Central memory CD4-positive, alpha-beta T cell (primary cell): ENCODE data around the gene WDR46.
"Not testable (repeated sequence)": the region's sequence is repeated elsewhere in the genome, so short reads cannot be mapped to it uniquely, and the experiment has no call there.

Experiments used
- DNase-seq: peaks from one replicate; pipeline ENCODE4 v3.0.0; 2022

WDR46 gene

GRCh38 chr6:33286946-33287914 is 1.8 kb downstream of the WDR46 start:
- DNase-seq, result no peak

GRCh38 chr6:33285214-33285613 is 3.8 kb downstream of the WDR46 start:
- DNase-seq, result not testable (repeated sequence)

DNA sequence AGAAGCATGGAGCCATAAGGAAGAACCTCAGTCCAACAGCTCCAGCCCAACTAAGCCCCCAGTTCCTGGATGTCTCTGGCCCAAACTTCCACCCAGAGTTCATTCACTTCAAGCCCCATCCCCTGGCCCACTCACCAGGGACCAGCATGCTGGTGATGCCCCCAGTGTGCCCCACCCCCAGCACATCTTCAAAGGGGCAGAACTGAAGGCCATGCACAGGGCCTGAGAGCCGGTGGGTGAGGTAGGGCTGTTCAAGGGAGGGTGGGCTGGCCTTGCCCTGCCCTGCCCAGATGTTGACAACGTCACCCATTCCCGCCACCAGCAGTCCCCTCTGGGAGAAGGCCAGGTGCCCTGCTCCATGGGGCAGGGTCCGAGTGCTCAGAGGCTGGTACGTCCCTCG is 8.5 kb downstream of the WDR46 start:
- DNase-seq, result no peak

DNA sequence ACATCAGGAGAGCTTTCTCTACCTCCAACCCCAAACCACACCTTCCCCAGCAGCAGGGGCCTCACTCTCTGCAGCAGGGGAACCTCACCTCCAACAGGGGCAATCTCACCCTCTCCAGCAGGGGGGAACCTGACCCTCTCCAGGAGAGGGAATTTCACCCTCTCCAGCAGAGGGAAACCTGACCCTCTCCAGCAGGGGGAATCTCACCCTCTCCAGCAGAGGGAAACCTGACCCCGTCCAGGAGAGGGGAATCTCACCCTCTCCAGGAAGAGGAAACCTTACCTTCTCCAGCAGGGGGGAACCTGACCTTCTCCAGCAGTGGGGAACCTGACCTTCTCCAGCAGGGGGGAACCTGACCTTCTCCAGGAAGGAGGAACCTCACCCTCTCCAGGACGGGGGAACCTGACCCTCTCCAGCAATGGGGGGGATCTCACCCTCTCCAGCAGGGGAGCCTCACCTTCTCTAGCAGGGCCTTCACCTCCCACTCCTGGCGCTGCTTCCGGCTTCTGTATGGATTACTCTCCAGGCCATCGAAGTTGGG is 9.0 kb downstream of the WDR46 start:
- DNase-seq, result no peak

DNA sequence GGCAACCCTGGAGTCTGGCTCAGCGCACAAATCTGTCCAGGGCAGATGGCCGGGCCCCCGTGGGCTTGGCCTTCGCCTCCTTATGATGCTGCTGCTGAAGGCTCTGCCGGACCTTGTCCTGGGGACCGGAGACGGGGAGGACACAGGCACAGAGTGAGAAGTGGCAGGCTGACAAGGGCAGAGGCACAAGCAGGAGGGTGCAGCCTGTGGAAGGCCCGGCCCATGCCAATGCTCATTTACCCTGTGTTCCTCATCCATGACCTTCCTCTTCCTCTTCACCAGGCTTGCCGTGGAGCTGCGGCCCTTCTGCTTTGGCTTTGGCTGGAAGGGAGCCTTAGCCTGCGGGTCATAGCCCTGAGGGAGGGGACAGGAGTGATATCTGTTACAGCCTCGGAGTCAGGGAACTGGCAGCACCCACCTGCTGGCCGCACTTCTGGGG is 9.8 kb downstream of the WDR46 start:
- no peak for DNase-seq

GRCh38 chr6:33278810-33279209 is 10.2 kb downstream of the WDR46 start:
- no peak for DNase-seq

DNA sequence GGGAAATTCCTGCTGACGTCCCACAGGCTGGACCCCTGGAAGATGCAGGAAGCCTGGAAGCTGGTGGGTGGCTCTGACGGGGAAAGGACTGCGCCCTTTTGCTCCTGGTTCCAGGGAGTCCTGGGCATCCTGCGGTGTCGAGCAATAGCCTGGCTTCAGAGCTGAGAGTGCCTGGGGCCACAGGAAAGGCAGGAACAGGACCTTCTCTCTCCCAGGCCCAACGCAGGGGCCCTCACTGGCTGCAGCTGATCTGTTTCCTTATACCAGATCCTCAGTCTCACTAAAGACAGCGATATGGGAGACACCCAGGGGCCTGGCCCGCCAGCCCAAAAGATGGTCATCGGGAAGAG is 10.7 kb downstream of the WDR46 start:
- no peak for DNase-seq

GRCh38 chr6:33277663-33278391 is 11.2 kb downstream of the WDR46 start:
- peak; percentile 18 for DNase-seq

DNA sequence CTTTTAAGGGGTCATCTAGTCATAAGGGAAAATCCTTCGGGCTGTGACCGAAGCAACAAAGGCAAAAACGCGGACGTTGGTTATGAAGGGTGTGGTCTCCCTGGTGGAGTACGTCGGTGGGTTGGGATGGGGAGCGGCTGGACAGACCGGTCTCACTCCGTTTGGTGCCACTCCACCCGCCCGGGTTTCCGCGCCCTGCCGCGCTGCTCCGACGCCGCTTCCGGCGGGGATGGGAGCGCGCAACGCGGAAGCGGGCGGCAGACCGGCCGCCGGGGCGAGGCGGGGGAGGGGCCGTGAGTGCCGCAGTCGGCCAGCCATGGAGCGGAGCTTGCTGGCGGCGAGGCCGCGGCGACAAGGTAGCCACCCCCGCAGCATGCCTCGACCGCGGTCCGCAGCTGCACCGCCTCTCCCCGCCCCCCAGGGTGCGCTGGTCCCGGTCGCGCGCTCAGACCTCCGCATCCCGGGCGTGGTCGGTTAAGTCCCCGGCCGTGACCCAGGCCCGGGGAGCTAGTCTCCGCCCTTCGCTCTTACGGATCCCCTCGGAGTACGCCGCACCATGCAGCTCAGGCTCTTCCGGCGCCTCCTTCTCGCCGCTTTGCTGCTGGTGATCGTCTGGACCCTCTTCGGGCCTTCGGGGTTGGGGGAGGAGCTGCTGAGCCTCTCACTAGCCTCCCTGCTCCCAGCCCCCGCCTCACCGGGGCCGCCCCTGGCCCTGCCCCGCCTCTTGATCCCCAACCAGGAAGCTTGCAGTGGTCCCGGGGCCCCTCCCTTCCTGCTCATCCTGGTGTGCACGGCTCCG is 12.0 kb downstream of the WDR46 start, which contains the start of gene B3GALT4:
Gene B3GALT4 (plus strand): TSS at position 260 of the 799 bp plus-strand sequence. CDS start 297 bp downstream, at position 557.
- peak; percentile 69 for DNase-seq

DNA sequence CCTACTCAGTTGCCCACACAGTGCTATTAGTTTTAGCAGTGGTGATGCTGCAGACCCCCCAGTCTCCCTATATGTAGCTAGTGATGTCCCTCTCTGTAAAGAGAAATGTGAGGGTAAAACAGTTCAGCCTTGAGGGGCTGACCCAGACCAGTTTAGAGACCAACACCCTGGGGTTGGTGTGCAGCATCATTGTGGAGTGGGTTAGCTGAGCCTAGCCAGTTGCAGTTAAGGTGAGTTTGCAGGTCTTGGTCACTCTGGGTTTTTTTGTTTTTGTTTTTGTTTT is 12.5 kb downstream of the WDR46 start:
- no peak for DNase-seq

GRCh38 chr6:33275795-33276580 is 13.1 kb downstream of the WDR46 start:
- not testable (repeated sequence) for DNase-seq

DNA sequence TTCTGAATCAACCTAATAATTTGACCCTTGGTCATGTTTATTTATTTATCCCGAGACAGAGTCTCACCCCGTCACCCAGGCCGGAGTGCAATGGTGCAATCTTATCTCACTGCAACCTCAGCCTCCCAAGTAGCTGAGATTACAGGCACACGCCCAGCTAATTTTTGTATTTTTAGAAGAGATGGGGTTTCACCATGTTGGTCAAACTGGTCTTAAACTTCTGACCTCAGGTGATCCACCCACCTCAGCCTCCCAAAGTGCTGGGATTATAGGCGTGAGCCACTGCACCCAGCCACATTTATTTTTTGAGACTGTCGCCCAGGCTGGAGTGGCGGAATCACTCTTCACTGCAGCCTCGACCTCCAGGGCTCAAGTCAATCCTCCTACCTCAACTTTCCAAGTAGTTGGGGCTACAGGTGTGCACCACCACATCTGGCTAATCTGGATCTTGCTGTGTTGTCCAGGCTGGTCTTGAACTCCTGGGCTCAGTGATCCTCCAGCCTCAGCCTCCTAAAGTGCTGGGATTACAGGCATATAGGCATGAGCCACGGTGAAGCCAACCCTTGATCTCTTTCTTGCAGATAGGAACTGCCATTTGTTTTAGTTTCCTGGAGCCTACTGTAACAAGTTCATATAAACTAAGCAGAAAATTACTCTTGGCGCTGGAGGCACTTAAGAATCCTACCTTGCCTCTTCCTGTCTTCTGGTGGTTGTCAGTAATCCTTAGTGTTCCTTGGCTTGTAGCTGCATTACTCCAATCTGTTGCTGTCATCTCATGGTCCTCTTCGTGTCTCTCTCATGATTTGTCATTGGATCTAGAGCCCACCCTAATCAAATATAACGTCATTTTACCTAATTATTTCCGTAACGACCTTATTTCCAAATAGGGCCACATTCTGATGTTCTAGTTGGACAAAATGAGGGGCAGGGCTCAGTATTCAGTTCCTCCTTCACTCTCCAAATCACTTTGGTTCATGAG is 14.8 kb downstream of the WDR46 start:
- DNase-seq, result no peak

GRCh38 chr6:33273129-33273923 is 15.7 kb downstream of the WDR46 start:
- DNase-seq, result no peak

DNA sequence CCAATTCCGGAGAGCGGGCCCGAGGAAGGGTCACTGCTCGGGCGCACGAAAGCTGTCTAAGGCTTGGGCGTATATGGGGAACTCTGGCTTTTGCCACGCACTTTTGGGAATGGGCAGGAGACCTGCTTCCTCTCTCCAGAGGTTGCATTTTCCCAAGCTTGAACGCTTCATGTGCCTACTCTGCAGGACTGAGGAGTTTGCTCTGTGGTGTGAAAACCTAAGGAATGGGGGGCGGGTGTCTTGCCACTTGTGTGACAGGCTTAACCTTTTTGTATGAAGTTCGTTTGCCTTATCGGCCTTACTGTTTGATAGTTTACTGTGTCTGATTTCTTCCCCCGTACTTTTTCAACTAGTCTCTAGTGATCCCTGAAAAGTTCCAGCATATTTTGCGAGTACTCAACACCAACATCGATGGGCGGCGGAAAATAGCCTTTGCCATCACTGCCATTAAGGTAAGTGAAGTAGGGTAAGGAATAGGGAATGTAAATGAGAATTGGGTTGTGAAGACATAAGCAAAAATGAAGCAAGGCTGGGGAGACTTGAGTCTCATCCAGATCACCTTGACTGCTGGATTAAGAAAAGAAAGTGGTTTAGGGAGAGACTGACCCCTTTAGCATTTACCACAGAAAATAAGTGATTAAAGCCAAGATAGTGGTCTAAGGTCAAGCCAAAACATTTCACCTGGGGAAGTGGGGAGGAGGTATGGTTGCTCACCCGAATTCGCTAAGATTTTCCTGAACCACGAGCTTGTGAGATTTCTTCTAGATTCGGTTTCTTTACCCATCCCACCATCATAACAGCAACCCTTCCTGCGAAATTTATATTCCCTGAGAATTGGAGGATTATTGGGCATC is 16.5 kb downstream of the WDR46 start:
- no peak for DNase-seq

- DNase-seq, result peak; percentile 95
Measured at GRCh38 chr6:33271468-33272274, 17.4 kb downstream of the WDR46 start, which contains the start of the genes RPS18 and VPS52. Gene RPS18 (plus strand): TSS chr6:33272075. CDS start chr6:33272120, 45 bp downstream. Gene VPS52 (minus strand): TSS chr6:33271876. CDS start chr6:33271675, 201 bp downstream.

DNA sequence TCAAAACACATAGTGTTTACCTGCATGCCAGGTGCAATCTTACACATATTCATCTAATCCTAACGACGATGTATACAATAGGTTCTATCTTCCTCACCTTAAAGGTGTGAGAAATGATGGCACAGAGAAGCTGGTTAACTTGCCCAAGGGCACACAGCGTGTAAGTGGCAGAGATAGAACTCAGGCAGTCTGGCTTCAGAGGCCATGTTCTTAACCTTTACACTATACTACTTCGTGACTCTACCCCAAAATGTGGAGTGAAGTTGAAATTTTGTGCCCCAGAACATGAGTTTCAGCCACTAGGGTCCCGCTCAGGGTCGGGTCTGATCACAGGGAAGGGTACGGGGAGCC is 17.9 kb downstream of the WDR46 start:
- no peak for DNase-seq

DNA sequence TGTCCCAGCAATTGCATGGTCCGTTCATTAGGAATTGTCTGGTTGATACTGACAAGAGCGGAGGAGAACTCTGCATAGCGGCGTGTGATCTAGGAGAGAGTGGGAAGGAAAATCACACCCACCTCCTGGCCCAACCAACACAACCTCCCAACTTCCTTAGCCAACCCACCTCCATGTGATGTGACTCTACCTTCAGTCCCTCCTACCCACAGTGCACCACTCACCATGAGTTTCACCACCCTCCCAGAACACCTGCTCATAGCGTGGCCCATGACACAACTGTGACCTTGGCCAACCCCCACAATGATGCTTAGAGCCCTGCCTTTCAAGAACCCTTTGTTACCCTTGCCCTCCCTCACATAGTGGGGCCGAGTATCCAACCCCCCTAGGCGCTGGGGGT is 25.0 kb downstream of the WDR46 start:
- DNase-seq, result no peak

DNA sequence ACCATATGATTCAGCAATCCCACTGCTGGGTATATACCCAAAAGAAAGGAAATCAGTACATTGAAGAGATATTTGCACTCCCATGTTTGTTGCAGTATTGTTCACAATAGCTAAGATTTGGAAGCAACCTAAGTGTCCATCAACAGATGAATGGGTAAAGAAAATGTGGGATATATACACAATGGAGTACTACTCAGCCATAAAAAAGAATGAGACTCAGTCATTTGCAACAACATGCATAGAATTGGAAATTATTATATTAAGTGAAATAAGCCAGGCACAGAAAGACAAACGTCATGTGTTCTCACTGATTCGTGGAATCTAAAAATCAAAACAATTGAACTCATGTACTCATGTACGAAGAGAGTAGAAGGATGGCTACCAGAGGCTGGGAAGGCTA is 26.5 kb downstream of the WDR46 start:
- DNase-seq, result not testable (repeated sequence)
